Transverse colon (tissue), 4 donors: Measurements from ENCODE around the gene ZNF597.

Experiments used
- EP300 ChIP-seq: sonication (generic); formaldehyde crosslinking; IDR thresholded peaks from one replicate; pipeline ENCODE4 v1.6.1; 2017; ENCODE audit warnings: antibody characterized with exemption, low read depth
- POLR2A ChIP-seq: fragments of 450-650 bp; IDR thresholded peaks from one replicate; pipeline ENCODE4 v1.6.1; 2016; ENCODE audit warnings: antibody characterized with exemption, mild to moderate bottlenecking, moderate library complexity
- POLR2AphosphoS5 ChIP-seq, 3 donors: sonication (generic); formaldehyde crosslinking; IDR thresholded peaks; one replicate each; pipeline ENCODE4 v1.6.1; 2016; ENCODE audit warnings: antibody characterized with exemption in 3 of 3
- TF ChIP-seq, protein P1 (sequence below), 5 experiments: fragments of 200-600 bp in 3 of 5; fragments of 450-650 bp in 2 of 5; sonication (generic) in 3 of 5; IDR thresholded peaks; 1 replicate in 2 of 5; 2 replicates in 3 of 5; pipeline ENCODE4 v1.5.1; 2016 to 2017; ENCODE audit warnings: antibody characterized with exemption in 5 of 5, inconsistent platforms in 3 of 5, mild to moderate bottlenecking in 2 of 5, moderate library complexity in 1 of 5

DNA sequence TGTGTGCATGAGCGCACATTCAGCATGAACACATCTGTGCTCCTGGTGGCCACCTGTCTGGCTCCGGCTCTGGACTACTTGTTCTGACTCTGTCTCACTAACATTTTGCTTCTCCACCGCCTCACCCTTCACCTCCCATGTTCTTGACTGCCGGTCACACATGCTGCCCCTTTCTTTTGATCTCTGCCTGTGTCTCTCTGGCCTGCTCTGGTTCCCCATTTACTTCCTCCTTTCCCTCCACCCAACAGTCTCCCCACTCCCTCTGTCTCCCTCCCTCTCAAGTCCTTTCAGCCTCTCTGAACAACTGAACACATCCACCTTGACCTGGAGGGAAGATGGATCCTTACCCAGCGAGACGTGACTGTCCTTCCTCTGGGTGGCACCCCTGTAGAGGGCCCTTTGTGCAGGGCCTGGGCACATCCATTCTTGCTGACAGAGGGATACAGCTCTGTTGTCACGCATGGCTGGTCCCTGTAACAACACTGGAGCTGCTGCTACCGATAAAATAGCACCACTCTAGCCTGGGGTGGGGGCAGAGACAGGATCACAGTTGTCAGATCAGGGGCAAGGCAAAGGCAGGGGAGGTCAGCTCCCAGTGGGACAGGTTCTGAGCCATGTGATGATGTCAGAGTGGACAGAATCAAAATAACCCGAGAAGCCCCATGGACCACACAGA is 53.5 kb downstream of the ZNF597 start:
- TF ChIP-seq POLR2A (no peak), EP300 (no peak), POLR2AphosphoS5 (IDR thresholded peaks at IDR 0.05) (no peak)
- TF ChIP-seq, protein P1, sequence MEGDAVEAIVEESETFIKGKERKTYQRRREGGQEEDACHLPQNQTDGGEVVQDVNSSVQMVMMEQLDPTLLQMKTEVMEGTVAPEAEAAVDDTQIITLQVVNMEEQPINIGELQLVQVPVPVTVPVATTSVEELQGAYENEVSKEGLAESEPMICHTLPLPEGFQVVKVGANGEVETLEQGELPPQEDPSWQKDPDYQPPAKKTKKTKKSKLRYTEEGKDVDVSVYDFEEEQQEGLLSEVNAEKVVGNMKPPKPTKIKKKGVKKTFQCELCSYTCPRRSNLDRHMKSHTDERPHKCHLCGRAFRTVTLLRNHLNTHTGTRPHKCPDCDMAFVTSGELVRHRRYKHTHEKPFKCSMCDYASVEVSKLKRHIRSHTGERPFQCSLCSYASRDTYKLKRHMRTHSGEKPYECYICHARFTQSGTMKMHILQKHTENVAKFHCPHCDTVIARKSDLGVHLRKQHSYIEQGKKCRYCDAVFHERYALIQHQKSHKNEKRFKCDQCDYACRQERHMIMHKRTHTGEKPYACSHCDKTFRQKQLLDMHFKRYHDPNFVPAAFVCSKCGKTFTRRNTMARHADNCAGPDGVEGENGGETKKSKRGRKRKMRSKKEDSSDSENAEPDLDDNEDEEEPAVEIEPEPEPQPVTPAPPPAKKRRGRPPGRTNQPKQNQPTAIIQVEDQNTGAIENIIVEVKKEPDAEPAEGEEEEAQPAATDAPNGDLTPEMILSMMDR (IDR thresholded peaks at IDR 0.05), result no peak
